Omental fat pad (tissue), 4 donors: ENCODE measurements around the gene GNAO1. TPM values are rescaled to one million over a fixed set of nuclear protein-coding genes. Genes with fewer than 3 reads are reported as not detected.
"Not testable (repeated sequence)": the region's sequence is repeated elsewhere in the genome, so short reads cannot be mapped to it uniquely, and the experiment has no call there.

Experiments used
- ATAC-seq: fragments of 150-250 bp; one replicate; pipeline ENCODE4 v1.9.1; 2016; ENCODE audit warnings: mild to moderate bottlenecking, moderate library complexity; ENCODE audit not compliant: low FRiP score
- DNase-seq: peaks from one replicate; pipeline ENCODE4 v3.0.0-alpha.2; 2019; ENCODE audit warnings: low spot score
- CTCF ChIP-seq, 3 donors: fragments of 450-650 bp; IDR thresholded peaks; one replicate each; pipeline ENCODE4 v1.5.1; 2016 to 2017; ENCODE audit warnings: antibody characterized with exemption in 3 of 3, mild to moderate bottlenecking in 3 of 3, moderate library complexity in 2 of 3
- total RNA-seq, 4 donors: library from RNA; depleted of rRNA; stranded (reverse); fragments of >200 nt; gene quantifications; one replicate each; pipeline ENCODE4 v1.1.0, GENCODE V29; 2016

The GNAO1 gene
- total RNA-seq, 4 donors from 2014 or later, result 1.4 to 2.6 (median 2.3) TPM

- ATAC-seq, result no peak
- DNase-seq, result no peak
- TF ChIP-seq CTCF (IDR thresholded peaks at IDR 0.05), result no peak
Measured at GRCh38 chr16:56382459-56382858, 191.2 kb downstream of the GNAO1 start.

GRCh38 chr16:56382901-56383355 lies 191.6 kb downstream of the GNAO1 start:
- DNase-seq (no peak), ATAC-seq (peak; percentile 83)
- TF ChIP-seq CTCF (IDR thresholded peaks at IDR 0.05), result no peak

- ATAC-seq (no peak), DNase-seq (no peak)
- TF ChIP-seq CTCF (IDR thresholded peaks at IDR 0.05), result no peak
Measured at GRCh38 chr16:56384074-56384721, 192.9 kb downstream of the GNAO1 start.

- ATAC-seq (no peak), DNase-seq (no peak)
- no peak for TF ChIP-seq CTCF (IDR thresholded peaks at IDR 0.05)
Measured at GRCh38 chr16:56387396-56387795, 196.1 kb downstream of the GNAO1 start.

GRCh38 chr16:56388209-56388608 lies 196.9 kb downstream of the GNAO1 start:
- DNase-seq, result no peak
- TF ChIP-seq CTCF (IDR thresholded peaks at IDR 0.05), result no peak
- no peak for ATAC-seq

- no peak for TF ChIP-seq CTCF (IDR thresholded peaks at IDR 0.05)
- DNase-seq (no peak), ATAC-seq (no peak)
Measured at GRCh38 chr16:56389554-56389953, 198.3 kb downstream of the GNAO1 start.

- DNase-seq, ATAC-seq: not testable (repeated sequence)
Measured at GRCh38 chr16:56396724-56397123, 205.4 kb downstream of the GNAO1 start.
